T-helper 17 cell (primary cell): Measurements from ENCODE around the gene ZNF256. TPM values are rescaled to one million over a fixed set of nuclear protein-coding genes. Genes with fewer than 3 reads are reported as not detected.

Experiments
- ATAC-seq: fragments of 150-1000 bp; cut with Tn5 transposase; 2 replicates; pipeline ENCODE4 v1.10.0; 2021; ENCODE audit warnings: mild to moderate bottlenecking, moderate library complexity
- DNase-seq, 3 donors: peaks; one replicate each; pipeline versions ENCODE4 v3.0.0 to v3.0.0-alpha.2; 2020 to 2021
- H3K9me3 ChIP-seq: one replicate; pipeline ENCODE4 v1.7.0; 2013; ENCODE audit warnings: low read length, mild to moderate bottlenecking; ENCODE audit not compliant: control insufficient read depth, poor library complexity, severe bottlenecking
- H3K27ac Mint-ChIP-seq: one replicate; pipeline ENCODE4 v1.8.0; 2022; ENCODE audit warnings: mild to moderate bottlenecking, moderate library complexity, mixed read lengths
- H3K27me3 Mint-ChIP-seq: one replicate; pipeline ENCODE4 v1.8.0; 2022; ENCODE audit warnings: mixed read lengths
- H3K36me3 Mint-ChIP-seq: one replicate; pipeline ENCODE4 v1.8.0; 2022; ENCODE audit warnings: low read depth, mixed read lengths
- H3K4me1 Mint-ChIP-seq: one replicate; pipeline ENCODE4 v1.8.0; 2022; ENCODE audit warnings: mild to moderate bottlenecking, mixed read lengths
- H3K4me3 Mint-ChIP-seq: one replicate; pipeline ENCODE4 v1.8.0; 2022; ENCODE audit warnings: mild to moderate bottlenecking, moderate library complexity, mixed read lengths
- total RNA-seq, 4 donors: library from RNA in 2 of 4; stranded (reverse) in 2 of 4; gene quantifications; one replicate each; pipeline ENCODE4 v1.2.3 and lab custom pipeline; 2022 to 2026

The ZNF256 gene
- total RNA-seq = 10 to 100 TPM; 11.9 to 12.6 TPM
- 11.8 to 17.0 reads per million in 2 donors for total RNA-seq (lab: John Stamatoyannopoulos, UW)

DNA sequence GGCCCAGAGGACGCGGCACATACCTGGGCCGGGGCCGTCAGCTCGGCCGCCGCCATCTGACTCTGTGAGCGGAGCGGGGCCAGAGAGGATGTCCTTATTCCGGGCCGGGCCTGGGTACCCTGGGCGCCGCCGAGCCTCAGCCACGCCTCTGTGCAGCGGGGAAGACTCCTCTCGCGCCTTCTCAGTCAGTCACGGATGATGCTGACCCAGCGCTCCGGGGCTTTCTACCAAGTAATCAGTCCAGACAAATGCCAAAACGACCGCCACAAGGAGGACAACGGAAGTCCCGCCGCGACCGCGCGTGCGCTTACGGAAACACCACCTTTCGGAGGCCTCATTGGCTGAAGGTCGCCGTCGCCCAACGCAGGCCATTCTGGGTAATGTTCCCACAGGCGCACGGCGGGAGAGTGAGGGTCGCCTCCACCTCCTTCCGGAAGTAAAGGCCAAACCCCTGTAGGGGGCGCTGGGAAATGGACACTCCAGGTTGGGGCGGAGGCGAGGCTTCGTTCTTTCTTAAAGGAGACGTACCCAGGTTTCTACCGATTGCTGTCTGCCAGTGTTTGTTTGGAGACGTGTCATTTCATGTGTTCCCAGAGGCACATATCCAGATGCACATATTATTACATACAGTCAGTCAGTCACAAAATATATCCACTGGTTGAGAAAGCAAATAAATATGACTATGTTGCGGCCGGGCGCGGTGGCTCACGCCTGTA is at the start of gene ZNF256:
TSS of gene ZNF256 (minus strand) at position 288 of the 716 bp plus-strand sequence. CDS start at position 56, 232 bp downstream.
- peak; percentile 54 to 71 (median 71) for DNase-seq
- peak within 1 kb of the TSS; percentile 57 for H3K27ac Mint-ChIP-seq
- peaks cover 8% of the 10 kb centered on the region for H3K9me3 ChIP-seq
- peak within 1 kb of the TSS; percentile 87 for H3K4me3 Mint-ChIP-seq
- ATAC-seq = peak; percentile 96
- no peaks in the 10 kb centered on the region for H3K27me3 Mint-ChIP-seq
- peaks cover 7% of the 10 kb centered on the region for H3K36me3 Mint-ChIP-seq
- H3K4me1 Mint-ChIP-seq = no peaks in the 10 kb centered on the region

DNA sequence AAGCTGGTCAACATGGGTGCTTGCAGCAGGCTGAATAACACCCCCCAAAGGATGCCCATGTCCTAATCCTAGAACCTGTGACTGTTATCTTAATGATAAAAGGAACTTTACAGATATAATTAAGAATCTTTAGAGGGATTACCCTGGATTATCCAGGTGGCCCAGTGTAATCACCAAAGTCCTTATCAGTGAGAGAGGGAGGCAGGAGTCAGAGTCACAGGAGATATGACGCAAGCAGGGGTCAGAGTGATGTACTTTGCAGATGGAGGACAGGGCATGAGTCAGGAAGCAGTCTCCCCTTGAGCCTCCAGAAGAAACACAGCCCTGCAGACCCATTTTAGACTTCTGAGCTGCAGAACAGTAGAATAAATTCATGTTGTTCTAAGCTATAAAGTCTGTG is 45.3 kb upstream of the ZNF256 start:
- peaks cover 9% of the 10 kb centered on the region for H3K36me3 Mint-ChIP-seq
- ATAC-seq (no peak), DNase-seq (no peak)
- no peaks in the 10 kb centered on the region for H3K4me1 Mint-ChIP-seq
- H3K27me3 Mint-ChIP-seq = no peaks in the 10 kb centered on the region
- H3K27ac Mint-ChIP-seq = no peak overlapping the region
- peaks cover 9% of the 10 kb centered on the region for H3K9me3 ChIP-seq
- H3K4me3 Mint-ChIP-seq = no peak overlapping the region

DNA sequence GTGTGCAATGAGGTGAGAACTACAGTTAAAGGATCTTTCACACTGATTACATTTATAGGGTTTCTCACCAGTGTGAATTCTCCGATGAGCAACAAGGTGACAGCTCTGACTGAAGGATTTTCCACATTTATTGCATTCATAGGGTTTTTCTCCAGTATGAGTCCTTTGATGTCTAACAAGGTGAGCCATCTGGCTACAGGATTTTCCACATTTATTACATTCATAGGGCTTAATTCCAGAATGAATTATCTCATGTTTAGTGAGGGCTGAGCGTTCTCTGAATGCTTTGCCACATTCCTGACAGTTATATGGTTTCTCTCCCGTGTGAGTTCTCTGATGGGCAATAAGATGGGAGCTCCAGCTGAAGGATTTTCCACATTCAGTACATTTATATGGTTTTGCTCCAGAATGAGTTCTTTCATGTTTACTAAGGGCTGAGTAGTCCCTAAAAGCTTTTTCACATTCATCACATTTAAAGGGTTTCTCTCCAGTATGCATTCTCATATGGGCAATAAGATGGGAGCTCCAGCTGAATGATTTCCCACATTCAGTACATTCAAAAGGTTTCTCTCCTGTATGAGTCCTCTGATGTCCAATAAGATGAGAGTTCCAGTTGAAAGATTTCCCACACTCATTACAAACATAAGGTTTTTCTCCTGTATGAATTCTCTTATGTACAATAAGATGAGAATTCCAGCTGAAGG is 31.2 kb upstream of the ZNF256 start:
- Mint-ChIP-seq H3K27ac (no peak overlapping the region), H3K36me3 (peaks cover 2% of the 10 kb centered on the region)

DNA sequence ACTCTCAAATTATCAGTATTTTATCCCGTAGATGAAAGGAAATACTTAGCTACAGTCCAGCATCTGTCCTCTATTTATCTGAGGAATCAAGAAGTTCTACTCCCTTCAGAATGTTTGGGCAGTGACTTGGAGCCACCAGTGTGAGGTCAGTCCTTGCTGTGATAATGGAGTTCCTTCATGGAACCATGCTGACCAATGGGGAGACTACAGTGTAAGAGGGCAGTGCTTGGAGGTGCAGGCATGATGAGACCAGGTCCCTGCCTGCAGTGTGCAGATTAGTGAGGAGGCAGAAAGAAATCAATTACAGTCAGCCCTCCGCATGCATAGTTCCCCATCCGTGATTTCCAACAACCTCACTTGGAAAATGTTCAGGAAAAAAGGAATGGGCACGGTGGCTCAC is 26.9 kb upstream of the ZNF256 start, which contains the start of gene C19orf18:
TSS of gene C19orf18 (minus strand) at position 101 of the 400 bp plus-strand sequence. CDS start 102 bp downstream, outside the sequence.
- ATAC-seq = no peak
- peaks cover 2% of the 10 kb centered on the region for H3K36me3 Mint-ChIP-seq

More for the DNA sequence above, 31.2 kb upstream of the ZNF256 start:
- DNase-seq = no peak
- no peak overlapping the region for H3K4me3 Mint-ChIP-seq
- H3K27me3 Mint-ChIP-seq = no peaks in the 10 kb centered on the region
- no peak for ATAC-seq
- no peaks in the 10 kb centered on the region for H3K4me1 Mint-ChIP-seq
- H3K9me3 ChIP-seq = peaks cover 76% of the 10 kb centered on the region

DNA sequence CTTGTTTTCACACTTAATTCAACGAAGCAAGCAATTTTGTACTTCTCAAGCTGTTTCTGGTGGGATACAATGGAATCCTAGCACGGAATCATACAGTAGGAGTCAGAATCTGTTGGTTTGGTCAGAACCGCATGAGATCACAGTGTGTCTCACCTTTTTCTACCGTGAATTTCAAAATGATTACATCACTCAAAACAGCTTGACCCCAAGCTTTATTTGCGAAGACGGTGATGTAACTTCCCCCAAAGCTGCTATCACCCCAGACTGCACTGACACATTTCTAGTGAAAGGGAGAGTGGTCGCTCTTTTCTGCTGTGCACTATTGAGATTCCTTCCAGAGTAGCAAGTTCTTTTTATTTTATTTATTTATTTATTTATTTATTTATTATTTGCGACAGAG is 17.3 kb upstream of the ZNF256 start:
- no peak overlapping the region for H3K4me3 Mint-ChIP-seq
- no peaks in the 10 kb centered on the region for H3K4me1 Mint-ChIP-seq
- H3K9me3 ChIP-seq = peaks cover 3% of the 10 kb centered on the region
- H3K27ac Mint-ChIP-seq = no peak overlapping the region
- DNase-seq (no peak), ATAC-seq (no peak)
- no peaks in the 10 kb centered on the region for H3K27me3 Mint-ChIP-seq
- peaks cover 3% of the 10 kb centered on the region for H3K36me3 Mint-ChIP-seq

More for the DNA sequence above, 26.9 kb upstream of the ZNF256 start, which contains the start of gene C19orf18:
- Mint-ChIP-seq H3K27me3 (no peaks in the 10 kb centered on the region), H3K27ac (no peak within 1 kb of the TSS), H3K4me3 (no peak within 1 kb of the TSS), H3K4me1 (no peaks in the 10 kb centered on the region)
- DNase-seq = no peak
- peaks cover 52% of the 10 kb centered on the region for H3K9me3 ChIP-seq

DNA sequence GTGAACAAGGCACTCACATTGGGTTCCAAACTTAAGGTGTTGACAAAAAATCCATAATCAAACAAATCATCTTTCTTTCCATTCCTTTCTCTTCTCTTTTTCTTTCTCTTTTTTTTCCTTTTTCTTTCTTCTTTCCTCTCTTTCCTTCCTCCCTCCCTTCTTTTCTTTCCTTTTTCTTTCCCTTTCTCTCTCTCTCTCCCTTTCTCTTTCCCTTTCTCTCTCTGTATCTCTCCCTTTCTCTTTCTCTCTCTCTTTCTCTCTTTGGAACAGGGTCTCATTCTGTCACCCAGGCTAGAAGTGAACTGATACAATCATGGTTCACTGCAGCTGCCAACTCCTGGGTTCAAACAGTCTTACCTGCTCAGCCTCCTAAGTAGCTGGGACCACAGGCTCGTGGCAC is 14.3 kb upstream of the ZNF256 start:
- ATAC-seq (no peak), DNase-seq (no peak)
- peaks cover 5% of the 10 kb centered on the region for H3K9me3 ChIP-seq
- no peak overlapping the region for H3K27ac Mint-ChIP-seq
- H3K36me3 Mint-ChIP-seq = peaks cover 2% of the 10 kb centered on the region
- H3K4me3 Mint-ChIP-seq = no peak overlapping the region
- H3K27me3 Mint-ChIP-seq = no peaks in the 10 kb centered on the region
- H3K4me1 Mint-ChIP-seq = no peaks in the 10 kb centered on the region

DNA sequence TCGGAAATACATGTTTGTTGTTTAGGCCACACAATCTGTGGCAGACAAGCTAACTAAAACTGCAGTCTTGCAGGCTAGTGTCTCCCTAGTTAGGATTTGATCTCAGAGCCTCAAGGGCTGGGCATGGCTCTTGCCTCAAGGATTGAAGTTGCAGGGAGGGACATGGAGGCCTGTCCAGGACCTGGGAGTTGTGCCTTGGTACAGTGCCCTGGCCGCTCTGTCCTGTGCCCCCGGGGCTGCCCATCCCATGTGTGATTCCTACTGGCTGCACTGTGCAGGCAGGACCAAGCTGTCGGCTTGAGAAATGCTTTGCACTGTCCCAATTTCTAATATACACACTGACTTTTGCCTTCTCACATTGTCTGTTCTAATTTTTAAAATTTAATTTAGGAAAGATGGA is 7.5 kb upstream of the ZNF256 start:
- Mint-ChIP-seq H3K4me1 (no peaks in the 10 kb centered on the region), H3K36me3 (peaks cover 5% of the 10 kb centered on the region), H3K4me3 (no peak overlapping the region), H3K27ac (no peak overlapping the region), H3K27me3 (peaks cover 9% of the 10 kb centered on the region)
- no peak for ATAC-seq
- DNase-seq = no peak
- H3K9me3 ChIP-seq = peaks cover 2% of the 10 kb centered on the region

DNA sequence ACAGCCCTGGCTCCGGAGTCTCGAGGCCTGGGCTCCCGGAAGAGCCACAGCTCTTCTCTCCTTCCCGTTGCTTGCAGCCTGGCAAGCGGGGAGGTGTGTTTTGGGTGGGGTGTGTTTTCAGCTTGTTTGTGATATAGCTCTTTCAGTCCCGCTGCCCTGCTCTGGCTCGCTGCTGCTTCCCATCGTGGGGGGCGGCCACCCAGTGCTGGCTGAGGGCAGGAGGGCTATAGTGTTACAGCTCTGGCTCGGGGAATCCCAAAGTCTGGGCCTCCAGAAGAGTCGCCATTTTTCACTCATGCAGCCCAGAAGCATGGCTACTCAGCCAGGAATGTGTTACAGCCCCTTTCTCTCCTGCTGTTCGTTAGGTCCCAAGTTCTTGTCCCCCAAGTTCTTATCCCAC is 2.2 kb upstream of the ZNF256 start:
- H3K9me3 ChIP-seq = no peaks in the 10 kb centered on the region
- H3K36me3 Mint-ChIP-seq = peaks cover 3% of the 10 kb centered on the region
- H3K4me3 Mint-ChIP-seq = no peak overlapping the region
- no peaks in the 10 kb centered on the region for H3K4me1 Mint-ChIP-seq
- no peak overlapping the region for H3K27ac Mint-ChIP-seq
- ATAC-seq (no peak), DNase-seq (no peak)
- peaks cover 6% of the 10 kb centered on the region for H3K27me3 Mint-ChIP-seq

DNA sequence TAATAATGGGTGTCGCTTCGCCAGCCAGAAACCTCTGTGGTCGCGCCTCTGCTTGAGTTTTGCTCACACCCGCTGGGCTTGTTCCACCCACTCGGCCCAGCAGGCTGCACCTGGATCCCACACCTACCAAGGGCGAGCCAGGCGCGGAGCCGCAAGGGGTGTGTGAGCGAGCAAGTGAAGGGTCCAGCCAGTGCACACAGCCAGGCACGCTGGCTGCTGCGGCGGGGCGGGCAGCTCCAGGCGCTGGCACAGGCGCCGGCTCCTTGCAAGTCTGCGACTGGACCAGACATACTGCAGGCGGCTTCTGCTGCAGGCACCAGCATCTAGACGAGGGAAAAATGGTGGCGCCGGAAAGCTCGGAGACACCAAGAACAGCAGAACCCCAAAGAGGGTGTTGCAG is 1.8 kb upstream of the ZNF256 start:
- no peaks in the 10 kb centered on the region for H3K36me3 Mint-ChIP-seq
- no peak for ATAC-seq
- H3K27me3 Mint-ChIP-seq = peaks cover 2% of the 10 kb centered on the region
- H3K9me3 ChIP-seq = no peaks in the 10 kb centered on the region
- no peak overlapping the region for H3K27ac Mint-ChIP-seq
- no peak for DNase-seq
- no peaks in the 10 kb centered on the region for H3K4me1 Mint-ChIP-seq
- no peak overlapping the region for H3K4me3 Mint-ChIP-seq

DNA sequence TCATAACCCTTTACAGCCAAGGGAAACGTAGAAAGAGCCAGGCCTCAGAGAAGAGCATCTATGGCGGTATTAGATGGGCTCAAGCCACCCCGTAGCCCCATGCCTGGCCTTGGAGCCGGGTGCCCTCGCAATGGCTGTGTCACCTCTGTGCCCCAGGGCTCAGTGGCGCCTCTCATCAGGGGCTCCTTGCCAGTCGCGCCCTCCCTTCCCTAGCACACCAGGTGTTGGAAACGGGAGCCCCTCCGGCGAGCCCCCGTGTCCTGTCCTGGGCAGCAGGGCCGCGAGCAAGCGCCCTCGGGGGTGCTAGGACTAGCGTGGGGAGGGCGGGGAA is 453 bp downstream of the ZNF256 start:
- Mint-ChIP-seq H3K27ac (no peak overlapping the region), H3K4me3 (peak overlapping the region; percentile 87), H3K4me1 (no peaks in the 10 kb centered on the region), H3K36me3 (peaks cover 10% of the 10 kb centered on the region), H3K27me3 (no peaks in the 10 kb centered on the region)
- DNase-seq = no peak
- no peak for ATAC-seq
- H3K9me3 ChIP-seq = peaks cover 13% of the 10 kb centered on the region

DNA sequence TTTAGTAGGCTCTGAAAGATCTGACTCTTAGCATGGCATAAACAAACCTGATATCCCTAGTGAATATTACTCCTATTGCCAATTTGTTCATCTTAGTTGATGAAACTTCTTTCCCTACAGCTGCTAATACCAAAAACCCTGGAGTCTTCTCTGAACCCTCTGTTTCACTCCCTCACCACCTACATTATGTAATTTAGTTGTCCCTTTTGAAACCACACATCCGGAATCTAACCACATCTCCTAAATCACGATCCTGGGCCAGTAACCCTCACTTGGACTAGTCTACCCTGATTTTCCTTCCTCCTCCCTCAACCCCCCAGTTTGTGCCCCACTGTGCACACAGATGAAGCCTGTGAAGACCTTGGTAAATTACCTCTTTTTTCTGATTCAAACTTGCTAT is 1.2 kb downstream of the ZNF256 start:
- H3K27ac Mint-ChIP-seq = no peak overlapping the region
- H3K36me3 Mint-ChIP-seq = peaks cover 17% of the 10 kb centered on the region
- DNase-seq (no peak), ATAC-seq (no peak)
- H3K9me3 ChIP-seq = peaks cover 20% of the 10 kb centered on the region
- no peaks in the 10 kb centered on the region for H3K27me3 Mint-ChIP-seq
- H3K4me3 Mint-ChIP-seq = peak overlapping the region; percentile 87
- no peaks in the 10 kb centered on the region for H3K4me1 Mint-ChIP-seq

DNA sequence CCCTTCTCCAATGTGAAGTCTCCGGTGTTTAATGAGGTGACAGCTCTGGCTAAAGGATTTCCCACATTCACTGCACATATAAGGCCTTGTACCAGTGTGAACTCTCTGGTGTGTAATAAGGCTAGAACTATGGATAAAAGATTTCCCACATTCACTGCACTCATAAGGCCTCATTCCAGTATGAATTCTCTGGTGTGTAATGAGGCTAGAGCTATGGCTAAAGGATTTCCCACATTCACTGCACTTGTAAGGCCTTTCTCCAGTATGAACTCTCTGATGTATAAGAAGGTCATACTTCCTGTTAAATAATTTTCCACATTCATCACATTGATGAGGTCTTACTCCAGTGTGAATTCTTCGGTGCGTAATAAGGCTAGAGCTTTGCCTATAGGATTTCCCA is 5.9 kb downstream of the ZNF256 start:
- Mint-ChIP-seq H3K36me3 (peaks cover 20% of the 10 kb centered on the region), H3K4me1 (no peaks in the 10 kb centered on the region), H3K27me3 (no peaks in the 10 kb centered on the region), H3K27ac (no peak overlapping the region), H3K4me3 (no peak overlapping the region)
- H3K9me3 ChIP-seq = peaks cover 27% of the 10 kb centered on the region
- no peak for ATAC-seq
- no peak for DNase-seq

DNA sequence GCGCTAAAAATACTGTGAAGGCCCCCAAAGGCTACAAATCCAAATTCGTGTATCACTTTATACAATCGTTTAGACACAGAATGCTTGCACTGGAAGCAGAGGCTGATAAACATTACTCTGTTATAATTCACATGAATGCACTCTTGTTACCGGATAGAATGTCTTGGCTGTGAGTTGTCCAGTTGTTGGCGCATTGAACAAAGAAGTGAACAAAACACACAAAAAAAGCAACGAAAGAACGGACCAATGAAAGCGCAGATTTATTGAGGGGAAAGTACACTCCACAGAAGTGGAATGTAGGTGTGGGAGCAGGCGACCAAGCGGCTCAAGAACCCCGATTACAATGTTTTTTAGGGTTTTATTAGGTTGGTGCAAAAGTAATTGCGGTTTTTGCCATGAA is 11.8 kb downstream of the ZNF256 start:
- H3K9me3 ChIP-seq = peaks cover 19% of the 10 kb centered on the region
- ATAC-seq (no peak), DNase-seq (no peak)
- no peaks in the 10 kb centered on the region for H3K36me3 Mint-ChIP-seq
- no peak overlapping the region for H3K4me3 Mint-ChIP-seq
- peak overlapping the region; percentile 85 for H3K27ac Mint-ChIP-seq
- peaks cover 4% of the 10 kb centered on the region for H3K4me1 Mint-ChIP-seq
- no peaks in the 10 kb centered on the region for H3K27me3 Mint-ChIP-seq
